HepG2 (cell line): ENCODE data around the gene FBXL13. TPM values are rescaled to one million over a fixed set of nuclear protein-coding genes. Genes with fewer than 3 reads are reported as not detected.

ENCODE experiments used
- ATAC-seq: fragments of 200-7000 bp; cut with Tn5 transposase; 3 replicates; pipeline ENCODE4 v1.9.1; 2020; ENCODE audit warnings: mild to moderate bottlenecking, moderate library complexity
- BruUV-seq: library from RNA; stranded (reverse); fragments of 400-500 nt; replicated peaks from 2 replicates; lab custom pipeline; 2021; lab: Mats Ljungman, UMichigan
- CTCF ChIA-PET: fragments of 300-600 bp; formaldehyde crosslinking; extraction: SDS; loops from one replicate; lab custom pipeline; 2021; ENCODE audit warnings: low total read pairs, inconsistent platforms, low intra/inter-chr PET ratio; lab: Yijun Ruan, JAX
- POLR2A ChIA-PET: fragments of 350-600 bp; sonication (Branson Sonifier 250); formaldehyde crosslinking; loops from one replicate; lab custom pipeline; 2020; ENCODE audit warnings: antibody characterized with exemption, inconsistent platforms; lab: Yijun Ruan, JAX
- DNase-seq: peaks from one replicate; pipeline ENCODE4 v3.0.0-alpha.2; 2015; ENCODE audit warnings: low spot score
- FAIRE-seq: peaks from 3 replicates; lab custom pipeline; 2011; peaks lifted over from hg19 to GRCh38; lab: Jason Lieb, UNC
- H2AFZ ChIP-seq: one replicate; pipeline ENCODE4 v1.6.1; 2011; ENCODE audit warnings: low read length, inconsistent platforms
- H3K27ac ChIP-seq: fragments of 300-600 bp; 3 replicates; pipeline ENCODE4 v1.8.0; 2011; ENCODE audit warnings: mixed run types, mild to moderate bottlenecking, mixed read lengths, low read length, inconsistent platforms; ENCODE audit not compliant: insufficient read depth; ENCODE audit errors: extremely low read length
- H3K27me3 ChIP-seq, 2 experiments: fragments of 200-600 bp in 1 of 2; 2 replicates in 1 of 2; 3 replicates in 1 of 2; pipeline versions ENCODE4 v1.6.0 to v1.8.0; 2011; ENCODE audit warnings: low read length in 2 of 2, mild to moderate bottlenecking in 2 of 2, moderate library complexity in 2 of 2, inconsistent platforms in 1 of 2; ENCODE audit not compliant: insufficient read depth in 2 of 2, control insufficient read depth in 1 of 2
- H3K36me3 ChIP-seq, 2 experiments: fragments of 200-600 bp in 1 of 2; replicated peaks in 1 of 2; 2 replicates in 1 of 2; 3 replicates in 1 of 2; pipeline versions ENCODE4 v1.5.1 to v1.8.0; 2011; ENCODE audit warnings: low read length in 2 of 2, inconsistent platforms in 1 of 2; ENCODE audit not compliant: insufficient read depth in 2 of 2, control insufficient read depth in 1 of 2
- H3K4me1 ChIP-seq: 2 replicates; pipeline ENCODE4 v1.5.1; 2012; ENCODE audit warnings: low read length, inconsistent platforms; ENCODE audit not compliant: insufficient read depth
- H3K4me2 ChIP-seq: 2 replicates; pipeline ENCODE4 v1.6.0; 2011; ENCODE audit warnings: low read depth, low read length, inconsistent platforms
- H3K4me3 ChIP-seq, 3 experiments: fragments of 200-600 bp in 1 of 3; sonication (generic), shearing (Covaris generic) in 1 of 3; replicated peaks in 1 of 3; 2 replicates each; pipeline ENCODE4 v1.5.1; 2011 to 2016; ENCODE audit warnings: low read length in 3 of 3, inconsistent platforms in 2 of 3, low read depth in 2 of 3, mild to moderate bottlenecking in 2 of 3, control low read depth in 1 of 3, mixed read lengths in 1 of 3; ENCODE audit not compliant: insufficient read depth in 1 of 3
- H3K79me2 ChIP-seq: one replicate; pipeline ENCODE4 v1.6.1; 2011; ENCODE audit warnings: low read length, inconsistent platforms; ENCODE audit not compliant: insufficient read depth
- H3K9ac ChIP-seq: 2 replicates; pipeline ENCODE4 v1.6.0; 2011; ENCODE audit warnings: mild to moderate bottlenecking, low read depth, low read length, inconsistent platforms; ENCODE audit not compliant: insufficient read depth
- H3K9me3 ChIP-seq: 2 replicates; pipeline ENCODE4 v1.5.1; 2012; ENCODE audit warnings: mild to moderate bottlenecking, low read length
- H4K20me1 ChIP-seq: 2 replicates; pipeline ENCODE4 v1.6.0; 2011; ENCODE audit warnings: inconsistent platforms, mild to moderate bottlenecking, low read length, moderate library complexity; ENCODE audit not compliant: insufficient read depth
- HBP1 ChIP-seq: IDR thresholded peaks from 2 replicates; pipeline ENCODE4 v1.6.1; 2016; ENCODE audit warnings: low read depth, control low read depth
- HNRNPH1 ChIP-seq: fragments of 200-400 bp; formaldehyde crosslinking; optimal IDR thresholded peaks from 2 replicates; pipeline ENCODE3; 2017; ENCODE audit warnings: mild to moderate bottlenecking, low read depth, low read length
- MAF1 ChIP-seq: sonication (generic); formaldehyde crosslinking; IDR thresholded peaks from 2 replicates; pipeline ENCODE4 v1.5.0; 2020; ENCODE audit warnings: missing genetic modification reagents, borderline replicate concordance
- MYNN ChIP-seq: sonication (generic); formaldehyde crosslinking; IDR thresholded peaks from 2 replicates; pipeline ENCODE4 v1.4.0; 2020; ENCODE audit warnings: mild to moderate bottlenecking, low read depth, missing genetic modification reagents
- NR3C1 ChIP-seq: sonication (generic); formaldehyde crosslinking; IDR thresholded peaks from 2 replicates; pipeline ENCODE4 v1.4.0; 2020; ENCODE audit warnings: missing genetic modification reagents
- PCBP2 ChIP-seq: fragments of 200-400 bp; formaldehyde crosslinking; optimal IDR thresholded peaks from 2 replicates; pipeline ENCODE3; 2018; ENCODE audit warnings: low read length, low read depth; ENCODE audit not compliant: poor library complexity, severe bottlenecking
- POLR2G ChIP-seq: fragments of 200-400 bp; formaldehyde crosslinking; IDR thresholded peaks from 2 replicates; pipeline ENCODE4 v1.6.1; 2018; ENCODE audit warnings: mild to moderate bottlenecking, low read depth, low read length, moderate library complexity
- REL ChIP-seq: sonication (generic); formaldehyde crosslinking; conservative IDR thresholded peaks from 2 replicates; pipeline ENCODE4 v1.8.0; 2022; ENCODE audit warnings: mild to moderate bottlenecking, missing genetic modification reagents, moderate library complexity
- REPIN1 ChIP-seq: sonication (generic); formaldehyde crosslinking; IDR thresholded peaks from 2 replicates; pipeline ENCODE4 v1.8.0; 2022; ENCODE audit warnings: missing genetic modification reagents, low read depth, mild to moderate bottlenecking, borderline replicate concordance
- RXRA ChIP-seq: sonication (generic); formaldehyde crosslinking; IDR thresholded peaks from 2 replicates; pipeline ENCODE4 v1.5.1; 2020; ENCODE audit warnings: missing genetic modification reagents
- SNRNP70 ChIP-seq: fragments of 200-400 bp; formaldehyde crosslinking; IDR thresholded peaks from 2 replicates; pipeline ENCODE4 v1.6.1; 2017; ENCODE audit warnings: mild to moderate bottlenecking, low read depth, low read length, moderate library complexity
- TOE1 ChIP-seq: sonication (generic); formaldehyde crosslinking; IDR thresholded peaks from 2 replicates; pipeline ENCODE4 v1.4.0; 2020; ENCODE audit warnings: mild to moderate bottlenecking, missing genetic modification reagents
- TRIM22 ChIP-seq: fragments of 450-650 bp; IDR thresholded peaks from 2 replicates; pipeline ENCODE4 v1.6.1; 2017
- ZMYM4 ChIP-seq: sonication (generic); formaldehyde crosslinking; IDR thresholded peaks from 2 replicates; pipeline ENCODE4 v1.8.1; 2023; ENCODE audit warnings: mild to moderate bottlenecking, missing genetic modification reagents
- ZNF17 ChIP-seq: sonication (generic); formaldehyde crosslinking; IDR thresholded peaks from 2 replicates; pipeline ENCODE4 v1.5.0; 2020; ENCODE audit warnings: mild to moderate bottlenecking, missing genetic modification reagents
- ZNF292 ChIP-seq: sonication (generic); formaldehyde crosslinking; IDR thresholded peaks from 2 replicates; pipeline ENCODE4 v1.8.1; 2022; ENCODE audit warnings: mild to moderate bottlenecking, low read depth, missing genetic modification reagents, borderline replicate concordance
- ZNF577 ChIP-seq: sonication (generic); formaldehyde crosslinking; IDR thresholded peaks from 2 replicates; pipeline ENCODE4 v1.4.0; 2020; ENCODE audit warnings: mild to moderate bottlenecking, low read depth, missing genetic modification reagents, borderline replicate concordance
- ZNF672 ChIP-seq: sonication (generic); formaldehyde crosslinking; IDR thresholded peaks from 2 replicates; pipeline ENCODE4 v1.8.1; 2022; ENCODE audit warnings: missing genetic modification reagents
- WGBS: methylation state at CpG from one replicate; pipeline ENCODE4 v1.1.6; 2017; ENCODE audit warnings: low lambda C conversion rate; 5-methylcytosine and 5-hydroxymethylcytosine counted together
- in situ Hi-C: cut with HindIII; loops from 2 replicates; pipeline ENCODE4 v1.10.0; 2017; ENCODE audit warnings: low pct_unique_long_range_greater_than_20kb; ENCODE audit not compliant: extremely low pct_ligation_motif_present
- intact Hi-C: fragments of 100-400 bp; cut with micrococcal nuclease; formaldehyde crosslinking; loops from one replicate; pipeline ENCODE4 v1.10.0; 2022; ENCODE audit not compliant: unreplicated experiment
- polyA plus RNA-seq, 8 experiments: library from polyadenylated mRNA; depleted of rRNA in 3 of 8; stranded (reverse) in 7 of 8; unstranded in 1 of 8; fragments of >200 nt; fragmentation: Illumina TruSeq in 4 of 8; extraction: Trizol in 4 of 8; gene quantifications; 2 replicates each; pipeline versions ENCODE4 v1.2.1 to v1.2.3, GENCODE V29; 2011 to 2016; ENCODE audit warnings: low read depth in 4 of 8, missing spikeins in 1 of 8, mixed read lengths in 1 of 8; ENCODE audit not compliant: insufficient read depth in 1 of 8
- total RNA-seq, 5 experiments: library from RNA; depleted of rRNA; stranded (reverse); fragments of >200 nt; fragmentation: Illumina TruSeq; extraction: Trizol; gene quantifications; 2 replicates each; pipeline ENCODE4 v1.2.3, GENCODE V29; 2016; ENCODE audit warnings: low read depth in 1 of 5

The FBXL13 gene
- total and polyA plus RNA-seq, 2 of the 13 experiments (the other 11 are each of a cell fraction or from before 2014, with no cell fraction given) = 0.24 to 0.77 TPM

GRCh38 chr7:102836977-102837376, 237.6 kb downstream of the FBXL13 start (continued):
- TF ChIP-seq HBP1 (CRISPR knock-in tag) = no peak
- no peak for TF ChIP-seq ZNF292
- TF ChIP-seq POLR2G = no peak
- TF ChIP-seq ZNF672 (CRISPR knock-in tag) = no peak
- no peak for TF ChIP-seq PCBP2
- TF ChIP-seq TRIM22 = no peak
- no peak for TF ChIP-seq HNRNPH1
- no peak for TF ChIP-seq MAF1 (CRISPR knock-in tag)

GRCh38 chr7:102836191-102836919, 238.2 kb downstream of the FBXL13 start:
- no TSS peak for BruUV-seq
- Histone ChIP-seq H3K27ac (no peak overlapping the region), H3K36me3 (no peaks in the 10 kb centered on the region; a peak in 1 of 5 replicates), H2AFZ (no peak overlapping the region), H3K4me3 (no peak overlapping the region), H4K20me1 (no peaks in the 10 kb centered on the region), H3K79me2 (no peaks in the 10 kb centered on the region), H3K9me3 (no peaks in the 10 kb centered on the region), H3K27me3 (no peaks in the 10 kb centered on the region), H3K9ac (no peak overlapping the region), H3K4me1 (peaks cover 34% of the 10 kb centered on the region), H3K4me2 (no peak overlapping the region)
- no peak for FAIRE-seq
- POLR2A ChIA-PET = no interaction called here
- CTCF ChIA-PET = no interaction called here
- no peak for ATAC-seq
- in situ Hi-C loops (no loop called here), intact Hi-C loops (no loop called here)
- WGBS = 96% methylated on average over 6 of the region's 6 CpGs
- DNase-seq = no peak
- no peak for TF ChIP-seq REL (CRISPR knock-in tag)
- no peak for TF ChIP-seq MYNN (CRISPR knock-in tag)
- TF ChIP-seq ZMYM4 (CRISPR knock-in tag) = no peak
- TF ChIP-seq ZNF17 (CRISPR knock-in tag) = no peak
- no peak for TF ChIP-seq REPIN1 (CRISPR knock-in tag)
- TF ChIP-seq SNRNP70 = no peak
- TF ChIP-seq ZNF577 (CRISPR knock-in tag) = no peak
- no peak for TF ChIP-seq TOE1 (CRISPR knock-in tag)
- TF ChIP-seq NR3C1 (CRISPR knock-in tag) = no peak
- TF ChIP-seq RXRA (CRISPR knock-in tag) = no peak
